Upper lobe of left lung (tissue), 4 donors: ENCODE results near the gene PIM1.

Experiments
- POLR2AphosphoS5 ChIP-seq, 2 donors: sonication (generic); formaldehyde crosslinking; IDR thresholded peaks; one replicate each; pipeline ENCODE4 v1.5.1; 2017; ENCODE audit warnings: antibody characterized with exemption in 2 of 2
- TF ChIP-seq, protein P1 (sequence below), 6 experiments: fragments of 450-650 bp in 4 of 6; fragments of 200-600 bp in 2 of 6; sonication (generic) in 2 of 6; IDR thresholded peaks; one replicate each; pipeline ENCODE4 v1.5.1; 2016 to 2019; ENCODE audit warnings: antibody characterized with exemption in 6 of 6

DNA sequence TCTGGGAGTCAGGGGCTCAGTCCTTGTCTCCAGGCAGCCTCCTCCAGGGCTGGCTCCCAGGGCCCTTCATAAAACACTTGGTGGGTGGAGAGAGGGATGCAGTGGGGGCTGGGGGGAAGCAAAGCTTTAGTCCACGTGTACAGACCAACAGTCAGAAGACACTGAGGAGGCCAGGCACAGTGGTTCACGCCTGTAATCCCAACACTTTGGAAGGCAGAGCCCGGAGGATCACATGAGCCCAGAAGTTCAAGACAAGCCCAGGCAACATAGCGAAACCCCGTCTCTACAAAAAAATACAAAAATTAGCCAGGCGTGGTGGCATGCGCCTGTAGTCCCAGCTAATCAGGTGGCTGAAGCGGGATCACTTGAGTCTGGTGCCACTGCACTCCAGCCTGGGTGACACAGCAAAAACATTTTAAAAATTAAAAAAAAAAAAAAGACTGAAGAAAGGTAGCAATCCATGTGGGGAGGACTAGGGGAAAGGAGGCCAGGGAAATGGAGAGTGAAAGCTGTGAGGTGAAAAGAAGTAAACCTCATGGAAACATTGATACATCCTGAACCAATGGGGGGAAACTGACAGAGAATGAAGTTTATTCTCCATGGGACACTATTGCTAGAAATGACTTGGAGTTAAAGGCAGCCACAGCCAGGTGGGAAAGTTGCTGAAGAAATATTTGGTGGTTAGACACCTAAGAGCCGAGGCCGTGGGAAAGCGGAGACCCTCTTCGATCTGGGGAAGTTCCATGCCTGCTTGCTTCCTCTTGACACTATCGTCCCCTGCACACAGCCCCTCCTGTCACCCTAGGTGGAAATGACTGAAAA lies 35.4 kb downstream of the PIM1 start:
- no peak for TF ChIP-seq POLR2AphosphoS5 (IDR thresholded peaks at IDR 0.05)
- TF ChIP-seq, protein P1, sequence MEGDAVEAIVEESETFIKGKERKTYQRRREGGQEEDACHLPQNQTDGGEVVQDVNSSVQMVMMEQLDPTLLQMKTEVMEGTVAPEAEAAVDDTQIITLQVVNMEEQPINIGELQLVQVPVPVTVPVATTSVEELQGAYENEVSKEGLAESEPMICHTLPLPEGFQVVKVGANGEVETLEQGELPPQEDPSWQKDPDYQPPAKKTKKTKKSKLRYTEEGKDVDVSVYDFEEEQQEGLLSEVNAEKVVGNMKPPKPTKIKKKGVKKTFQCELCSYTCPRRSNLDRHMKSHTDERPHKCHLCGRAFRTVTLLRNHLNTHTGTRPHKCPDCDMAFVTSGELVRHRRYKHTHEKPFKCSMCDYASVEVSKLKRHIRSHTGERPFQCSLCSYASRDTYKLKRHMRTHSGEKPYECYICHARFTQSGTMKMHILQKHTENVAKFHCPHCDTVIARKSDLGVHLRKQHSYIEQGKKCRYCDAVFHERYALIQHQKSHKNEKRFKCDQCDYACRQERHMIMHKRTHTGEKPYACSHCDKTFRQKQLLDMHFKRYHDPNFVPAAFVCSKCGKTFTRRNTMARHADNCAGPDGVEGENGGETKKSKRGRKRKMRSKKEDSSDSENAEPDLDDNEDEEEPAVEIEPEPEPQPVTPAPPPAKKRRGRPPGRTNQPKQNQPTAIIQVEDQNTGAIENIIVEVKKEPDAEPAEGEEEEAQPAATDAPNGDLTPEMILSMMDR (IDR thresholded peaks at IDR 0.05): no peak
